SKM-1 (cell line): ENCODE results near the gene NTSR1.
"Not testable (repeated sequence)": the region's sequence is repeated elsewhere in the genome, so short reads cannot be mapped to it uniquely, and the experiment has no call there.

ENCODE experiments used
- DNase-seq: peaks from one replicate; lab custom pipeline; 2025; ENCODE audit not compliant: unreplicated experiment; lab: John Stamatoyannopoulos, UW

NTSR1 gene

DNA sequence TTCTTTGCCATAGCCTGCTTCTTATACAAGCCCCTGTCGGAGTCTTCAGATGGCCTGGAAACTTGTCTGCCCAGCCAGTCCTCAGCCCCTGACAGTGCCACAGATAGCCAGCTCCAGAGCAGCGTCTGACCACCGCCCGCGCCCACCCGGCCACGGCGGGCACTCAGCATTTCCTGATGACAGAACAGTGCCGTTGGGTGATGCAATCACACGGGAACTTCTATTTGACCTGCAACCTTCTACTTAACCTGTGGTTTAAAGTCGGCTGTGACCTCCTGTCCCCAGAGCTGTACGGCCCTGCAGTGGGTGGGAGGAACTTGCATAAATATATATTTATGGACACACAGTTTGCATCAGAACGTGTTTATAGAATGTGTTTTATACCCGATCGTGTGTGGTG, 36.9 kb upstream of the NTSR1 start:
- peak; percentile 77 for DNase-seq

GRCh38 chr20:62674370-62674769, 34.3 kb upstream of the NTSR1 start:
- no peak for DNase-seq

DNA sequence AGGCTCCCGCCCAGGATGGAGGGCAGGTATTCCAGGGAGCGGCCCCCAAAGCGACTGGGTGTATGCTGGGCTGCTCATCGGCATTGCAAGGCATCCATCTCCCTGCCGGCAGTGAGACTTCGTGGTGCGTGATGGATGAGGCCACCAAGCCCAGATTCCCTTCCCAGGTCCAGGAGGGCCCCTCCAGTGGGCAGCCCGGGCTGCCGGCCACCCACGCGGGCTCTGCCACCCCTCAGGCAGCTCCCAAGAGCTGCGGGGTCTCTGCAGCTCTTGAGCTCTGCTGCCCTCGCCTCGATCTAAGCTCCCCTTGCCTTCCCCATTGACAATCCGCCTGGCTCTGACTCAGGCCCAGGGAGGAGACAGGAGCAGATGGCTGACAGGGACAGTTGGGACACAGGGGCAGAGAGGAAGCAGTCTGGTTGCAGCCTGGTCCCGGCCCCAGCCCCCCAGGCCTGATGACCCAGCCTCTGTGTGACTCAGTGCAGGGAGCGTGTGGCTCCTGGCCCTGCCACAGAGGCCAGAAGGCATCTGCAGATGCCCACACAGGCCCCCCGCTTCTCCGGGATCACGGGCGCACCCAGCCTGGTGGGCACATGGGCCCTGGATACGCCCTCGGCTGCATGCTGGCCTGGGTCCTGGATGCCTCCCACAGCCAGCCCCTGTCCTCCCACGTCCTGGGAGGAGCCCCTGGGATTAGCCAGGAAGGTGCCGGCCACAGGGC, 33.3 kb upstream of the NTSR1 start:
- peak; percentile 32 for DNase-seq

DNA sequence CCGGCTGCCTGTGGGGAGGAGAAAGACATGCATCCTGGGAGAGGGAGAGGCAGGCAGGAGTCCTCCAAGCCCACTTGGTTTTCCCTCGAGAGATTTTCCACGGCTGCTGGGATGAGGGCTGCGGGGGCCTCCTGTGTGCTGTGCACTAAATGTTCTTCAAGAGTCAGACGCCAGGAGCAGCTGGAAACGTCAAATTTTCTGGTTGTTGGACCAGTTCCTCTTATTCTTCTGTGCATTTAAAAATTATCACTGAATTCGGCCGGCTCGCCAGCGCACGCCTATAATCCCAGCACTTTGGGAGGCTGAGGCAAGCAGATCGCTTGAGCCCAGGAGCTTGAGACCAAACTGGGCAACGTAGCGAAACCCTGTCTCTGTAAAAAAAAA, 32.8 kb upstream of the NTSR1 start:
- DNase-seq: no peak

- DNase-seq: peak; percentile 28
Observed at GRCh38 chr20:62676976-62677375, 31.7 kb upstream of the NTSR1 start.

- no peak for DNase-seq
Observed at GRCh38 chr20:62677678-62678077, 31.0 kb upstream of the NTSR1 start.

GRCh38 chr20:62678553-62678952, 30.1 kb upstream of the NTSR1 start:
- peak; percentile 97 for DNase-seq

DNA sequence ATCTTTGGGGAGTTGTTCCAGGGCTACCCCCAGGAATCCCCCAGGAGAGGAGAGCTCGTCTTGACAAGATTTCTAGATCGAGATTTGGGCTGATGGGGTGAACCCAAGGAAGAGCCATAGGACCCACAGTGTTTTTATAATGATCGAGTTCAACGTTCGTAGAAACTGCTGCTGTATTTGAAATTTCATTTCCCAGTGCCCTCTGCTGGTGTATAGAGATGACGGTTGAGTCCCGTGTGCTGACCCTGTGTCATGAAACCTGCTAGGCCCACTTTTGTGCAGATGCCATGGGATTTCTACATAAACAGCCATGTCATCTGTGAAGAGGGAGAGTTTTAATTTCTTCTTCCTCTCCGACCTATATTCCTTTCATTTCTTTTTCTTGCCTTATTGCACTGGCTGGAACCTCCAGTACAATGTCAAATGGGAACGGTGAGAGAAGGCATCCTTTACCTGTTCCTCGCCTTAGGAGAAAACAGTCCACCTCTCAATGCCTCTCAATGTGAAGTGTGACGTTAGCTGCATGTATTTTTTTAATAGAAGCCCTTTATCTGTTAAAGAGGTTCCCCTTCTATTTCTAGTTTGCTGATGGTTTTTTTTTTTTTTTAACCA, 28.6 kb upstream of the NTSR1 start:
- no peak for DNase-seq

- DNase-seq: no peak
Observed at GRCh38 chr20:62682912-62683517, 25.6 kb upstream of the NTSR1 start.

- not testable (repeated sequence) for DNase-seq
Observed at GRCh38 chr20:62683660-62684322, 24.8 kb upstream of the NTSR1 start.

DNA sequence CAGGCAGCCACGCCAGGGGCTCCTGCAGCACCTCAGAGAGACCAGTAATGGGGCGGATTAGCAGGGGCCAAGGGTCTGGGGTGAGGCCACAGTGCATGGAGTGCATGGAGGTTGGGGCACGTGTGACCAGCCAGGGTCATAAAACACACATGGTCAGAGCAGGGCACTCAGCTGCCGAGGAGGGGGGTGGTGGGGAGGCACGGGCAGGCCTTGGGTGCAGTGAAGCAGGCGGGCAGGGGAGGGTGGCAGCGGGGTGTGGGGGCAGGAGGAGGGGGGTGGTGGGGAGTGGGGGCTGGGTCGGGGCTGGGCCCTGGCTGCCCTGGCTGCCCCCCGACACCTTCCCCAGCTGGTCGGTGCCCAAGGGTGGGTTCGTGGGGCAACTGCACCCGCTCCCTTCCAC, 23.7 kb upstream of the NTSR1 start:
- no peak for DNase-seq

DNA sequence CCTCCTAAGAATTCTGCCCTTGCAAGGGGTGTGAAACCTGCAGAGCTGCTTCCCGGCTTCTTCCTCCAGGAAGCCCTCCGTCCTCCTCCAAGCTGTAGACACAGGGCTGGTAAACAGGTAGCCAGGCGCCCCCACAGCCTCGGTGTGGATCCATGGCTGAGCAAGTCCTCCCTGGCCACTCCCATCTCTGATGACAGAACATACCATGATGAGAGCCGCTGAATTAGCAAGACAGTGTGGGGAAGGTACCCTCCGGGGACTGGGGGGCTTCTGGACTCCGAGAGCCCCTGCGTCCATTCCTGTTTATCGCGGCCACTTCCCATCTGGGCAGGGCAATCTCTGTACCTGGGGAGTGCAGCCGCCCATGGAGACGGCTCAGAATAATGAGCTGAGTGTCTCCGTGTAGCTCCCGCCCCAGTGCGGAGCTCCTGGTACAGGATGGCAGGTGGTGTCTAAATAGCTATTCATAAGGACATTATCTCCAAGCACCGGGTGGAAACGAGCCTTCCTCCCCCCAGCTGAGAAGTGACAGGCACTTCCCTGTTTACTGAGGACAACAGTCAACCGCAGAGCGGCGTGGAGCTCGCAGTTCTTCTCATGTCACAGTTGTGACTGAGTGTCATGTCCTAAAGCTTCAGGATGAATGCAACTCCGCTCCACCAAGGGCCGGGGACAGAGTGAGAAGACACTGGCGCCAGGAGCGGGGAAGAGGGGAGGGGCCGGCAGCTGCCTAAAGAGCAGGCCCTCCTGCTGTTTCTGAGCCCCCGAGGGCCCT, 22.7 kb upstream of the NTSR1 start:
- DNase-seq: peak; percentile 82

DNA sequence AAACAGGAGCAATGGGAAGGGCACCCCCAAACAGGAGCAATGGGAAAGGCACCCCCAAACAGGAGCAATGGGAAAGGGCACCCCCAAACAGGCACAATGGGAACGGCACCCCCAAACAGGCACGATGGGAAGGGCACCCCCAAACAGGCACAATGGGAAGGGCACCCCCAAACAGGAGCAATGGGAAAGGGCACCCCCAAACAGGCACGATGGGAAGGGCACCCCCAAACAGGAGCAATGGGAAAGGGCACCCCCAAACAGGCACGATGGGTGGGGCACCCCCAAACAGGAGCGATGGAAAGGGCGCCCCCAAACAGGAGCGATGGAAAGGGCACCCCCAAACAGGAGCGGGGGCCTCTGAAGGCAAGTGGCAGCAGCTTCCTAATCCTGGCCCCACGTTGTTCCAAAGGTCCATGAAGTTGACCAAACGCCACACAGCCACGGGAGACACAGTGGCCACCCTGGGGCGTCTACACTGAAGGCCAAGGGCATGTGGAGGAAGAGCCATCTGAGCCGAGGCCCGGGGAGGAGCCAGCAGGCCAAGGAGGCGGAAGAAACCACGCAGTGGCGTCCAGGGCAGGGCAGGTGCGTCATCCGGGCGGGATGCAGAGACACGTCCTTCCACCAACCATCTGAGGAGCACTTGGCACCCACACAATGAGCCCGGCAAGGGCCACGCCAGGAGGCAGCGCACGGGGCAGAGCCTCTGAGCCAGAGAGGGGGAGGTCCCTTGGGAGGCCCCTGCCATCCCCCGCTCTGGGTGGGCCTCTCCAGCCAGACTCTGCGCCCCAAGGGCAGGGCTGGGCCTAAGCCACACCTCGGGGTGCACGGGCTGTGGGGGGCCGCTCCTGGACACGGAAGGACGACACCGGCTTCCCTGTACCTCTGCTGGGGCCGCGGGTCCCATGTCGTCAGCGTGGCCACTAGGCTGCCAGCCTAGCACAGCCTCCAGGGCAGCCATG, 21.5 kb upstream of the NTSR1 start:
- no peak for DNase-seq

GRCh38 chr20:62688083-62688482, 20.6 kb upstream of the NTSR1 start:
- no peak for DNase-seq

DNA sequence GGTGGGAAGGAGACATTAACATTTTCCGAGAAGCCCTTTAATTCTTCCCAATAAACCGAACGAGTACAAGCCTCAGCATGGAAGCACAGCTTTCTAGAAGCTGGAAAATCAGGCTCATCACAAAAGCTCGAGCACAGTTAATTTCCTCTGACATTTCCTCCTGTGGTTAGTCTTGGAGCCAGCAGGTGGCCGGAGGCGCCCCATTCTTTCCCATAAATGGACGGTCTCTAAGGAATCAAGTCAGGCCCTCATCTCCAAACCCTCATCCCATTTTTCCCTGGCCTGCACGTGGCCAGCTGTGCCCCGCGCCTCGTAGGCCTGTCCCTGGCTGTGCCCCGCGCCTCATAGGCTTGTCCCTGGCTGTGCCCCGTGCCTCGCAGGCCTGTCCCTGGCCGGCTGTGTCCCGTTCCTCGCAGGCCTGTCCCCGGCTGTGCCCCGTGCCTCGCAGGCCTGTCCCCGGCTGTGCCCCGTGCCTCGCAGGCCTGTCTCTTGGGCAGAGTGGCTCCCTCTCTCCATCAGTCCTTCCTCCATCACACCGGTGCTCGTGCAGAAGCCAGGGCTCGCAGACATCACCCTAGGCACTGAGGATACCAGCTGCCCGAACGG, 19.7 kb upstream of the NTSR1 start:
- no peak for DNase-seq

DNA sequence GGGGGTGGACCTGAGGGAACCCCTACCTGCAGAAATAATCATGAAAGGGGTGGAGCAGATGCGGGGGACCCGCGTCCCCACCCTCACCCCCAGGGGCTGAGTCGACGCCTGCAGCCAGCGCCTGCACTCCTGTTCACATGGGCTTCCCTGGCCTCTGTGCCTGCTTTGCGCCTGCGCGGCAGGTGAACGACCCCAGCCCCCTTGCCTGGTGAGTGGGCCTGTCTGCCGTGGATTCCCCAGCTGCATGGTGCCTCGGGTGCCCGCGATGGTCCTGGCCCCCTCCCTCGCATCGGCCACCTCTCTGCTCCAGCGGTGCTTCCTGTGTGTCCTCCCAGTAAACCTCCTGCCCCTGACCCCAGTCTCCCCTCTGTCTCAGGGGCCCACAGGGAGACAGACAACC, 18.8 kb upstream of the NTSR1 start:
- DNase-seq: no peak

DNA sequence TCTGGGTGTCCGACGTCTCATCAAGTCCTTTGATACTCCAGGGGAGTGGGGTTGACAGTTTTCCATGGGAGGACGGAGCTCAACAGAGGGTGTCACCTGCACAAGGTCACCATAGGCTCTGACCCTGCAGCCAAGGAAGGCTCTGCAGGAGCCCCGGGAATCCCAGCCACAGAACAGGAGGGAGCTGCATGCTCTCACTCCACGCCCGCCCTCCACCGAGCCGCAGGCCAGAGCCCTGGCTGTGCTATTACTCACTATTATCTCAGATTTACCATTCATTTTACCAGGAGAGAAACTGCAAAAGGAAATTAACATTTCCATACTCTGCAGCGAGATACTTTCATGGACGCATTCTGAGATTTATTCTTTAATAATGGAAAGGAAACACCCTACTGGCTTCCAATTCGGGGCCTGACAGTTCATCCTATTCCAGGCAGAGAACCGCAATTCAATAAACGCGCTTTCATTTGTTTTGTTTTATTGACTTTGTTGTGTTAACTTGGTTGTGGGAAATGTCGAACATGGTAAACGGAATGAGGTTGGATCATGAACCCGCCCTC, 18.3 kb upstream of the NTSR1 start:
- DNase-seq: no peak

GRCh38 chr20:62691487-62691886, 17.1 kb upstream of the NTSR1 start:
- no peak for DNase-seq

DNA sequence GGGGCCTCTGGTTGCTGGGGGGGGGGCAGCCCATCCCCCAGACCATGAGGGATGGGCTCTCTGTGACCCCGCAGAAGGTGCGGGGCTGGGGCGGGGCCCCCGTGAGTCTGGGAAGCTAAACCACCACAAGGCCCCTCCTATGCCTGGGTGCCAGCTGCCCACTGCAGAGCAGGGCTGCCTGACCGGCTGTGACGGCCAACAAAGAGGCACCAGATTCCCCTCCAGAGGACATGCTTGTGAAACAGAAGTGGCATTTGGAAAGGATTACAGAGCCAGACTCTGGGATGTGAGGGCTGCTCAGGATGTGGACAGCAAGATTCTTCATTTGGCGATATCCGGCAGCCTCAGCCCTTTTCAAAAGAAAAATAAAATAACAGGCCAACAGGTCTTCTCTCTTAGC, 16.5 kb upstream of the NTSR1 start:
- DNase-seq: no peak
